Astrocyte (in vitro differentiated cells and primary cell): Measurements from ENCODE around the gene TEX19. TPM values are rescaled to one million over a fixed set of nuclear protein-coding genes. Genes with fewer than 3 reads are reported as not detected.

Experiments
- DNase-seq: peaks from one replicate; pipeline ENCODE4 v3.0.0-alpha.2; 2010; ENCODE audit warnings: low read depth
- FAIRE-seq: peaks from 2 replicates; lab custom pipeline; 2011; peaks lifted over from hg19 to GRCh38; lab: Jason Lieb, UNC
- H2AFZ ChIP-seq: 2 replicates; pipeline ENCODE4 v1.6.0; 2012; ENCODE audit warnings: low read depth, low read length, inconsistent platforms
- H3K27ac ChIP-seq: 2 replicates; pipeline ENCODE4 v1.5.1; 2011; ENCODE audit warnings: low read depth, low read length, inconsistent platforms
- H3K27me3 ChIP-seq: 2 replicates; pipeline ENCODE4 v1.6.0; 2011; ENCODE audit warnings: low read length, inconsistent platforms; ENCODE audit not compliant: insufficient read depth
- H3K36me3 ChIP-seq: 2 replicates; pipeline ENCODE4 v1.5.1; 2011; ENCODE audit warnings: low read length, inconsistent platforms; ENCODE audit not compliant: insufficient read depth
- H3K4me1 ChIP-seq: 2 replicates; pipeline ENCODE4 v1.5.1; 2011; ENCODE audit warnings: low read length, inconsistent platforms; ENCODE audit not compliant: insufficient read depth
- H3K4me2 ChIP-seq: 2 replicates; pipeline ENCODE4 v1.6.0; 2012; ENCODE audit warnings: low read length, inconsistent platforms
- H3K4me3 ChIP-seq: 2 replicates; pipeline ENCODE4 v1.5.1; 2011; ENCODE audit warnings: low read depth, mild to moderate bottlenecking, low read length, inconsistent platforms; ENCODE audit not compliant: insufficient read depth
- H3K79me2 ChIP-seq: 2 replicates; pipeline ENCODE4 v1.6.0; 2012; ENCODE audit warnings: mild to moderate bottlenecking, low read length, inconsistent platforms; ENCODE audit not compliant: insufficient read depth
- H3K9ac ChIP-seq: 2 replicates; pipeline ENCODE4 v1.6.0; 2012; ENCODE audit warnings: mild to moderate bottlenecking, low read length, inconsistent platforms
- H3K9me3 ChIP-seq: 2 replicates; pipeline ENCODE4 v1.5.1; 2012; ENCODE audit warnings: low read depth, mild to moderate bottlenecking, low read length, inconsistent platforms; ENCODE audit not compliant: insufficient read depth
- H4K20me1 ChIP-seq: 2 replicates; pipeline ENCODE4 v1.6.0; 2012; ENCODE audit warnings: low read length, inconsistent platforms; ENCODE audit not compliant: insufficient read depth
- H3K27ac Mint-ChIP-seq: one replicate; pipeline ENCODE4 v1.8.0; 2021; ENCODE audit warnings: mild to moderate bottlenecking, mixed read lengths; ENCODE audit not compliant: unreplicated experiment
- H3K27me3 Mint-ChIP-seq: one replicate; pipeline ENCODE4 v1.8.0; 2021; ENCODE audit warnings: low read depth, mixed read lengths; ENCODE audit not compliant: unreplicated experiment
- H3K36me3 Mint-ChIP-seq: one replicate; pipeline ENCODE4 v1.8.0; 2021; ENCODE audit warnings: low read depth, mixed read lengths; ENCODE audit not compliant: unreplicated experiment
- H3K4me1 Mint-ChIP-seq: one replicate; pipeline ENCODE4 v1.8.0; 2021; ENCODE audit warnings: low read depth, mixed read lengths; ENCODE audit not compliant: unreplicated experiment
- H3K4me3 Mint-ChIP-seq: one replicate; pipeline ENCODE4 v1.8.0; 2021; ENCODE audit warnings: mild to moderate bottlenecking, moderate library complexity, mixed read lengths; ENCODE audit not compliant: unreplicated experiment
- H3K9me3 Mint-ChIP-seq: one replicate; pipeline ENCODE4 v1.8.0; 2021; ENCODE audit warnings: mild to moderate bottlenecking, mixed read lengths; ENCODE audit not compliant: unreplicated experiment
- CTCF ChIP-seq: IDR thresholded peaks from 2 replicates; pipeline ENCODE4 v1.5.1; 2011; ENCODE audit warnings: low read depth, mild to moderate bottlenecking, inconsistent platforms, low read length, moderate library complexity; ENCODE audit not compliant: insufficient read depth
- EZH2 ChIP-seq: IDR thresholded peaks from 2 replicates; pipeline ENCODE4 v1.6.1; 2012; ENCODE audit warnings: mild to moderate bottlenecking, low read length, inconsistent platforms; ENCODE audit not compliant: insufficient read depth
- total RNA-seq: library from RNA; stranded (reverse); gene quantifications from 2 replicates; pipeline ENCODE4 v1.2.1, GENCODE V29; 2021

Gene TEX19
- total RNA-seq, 1 donor from 2014 or later = not detected

DNA sequence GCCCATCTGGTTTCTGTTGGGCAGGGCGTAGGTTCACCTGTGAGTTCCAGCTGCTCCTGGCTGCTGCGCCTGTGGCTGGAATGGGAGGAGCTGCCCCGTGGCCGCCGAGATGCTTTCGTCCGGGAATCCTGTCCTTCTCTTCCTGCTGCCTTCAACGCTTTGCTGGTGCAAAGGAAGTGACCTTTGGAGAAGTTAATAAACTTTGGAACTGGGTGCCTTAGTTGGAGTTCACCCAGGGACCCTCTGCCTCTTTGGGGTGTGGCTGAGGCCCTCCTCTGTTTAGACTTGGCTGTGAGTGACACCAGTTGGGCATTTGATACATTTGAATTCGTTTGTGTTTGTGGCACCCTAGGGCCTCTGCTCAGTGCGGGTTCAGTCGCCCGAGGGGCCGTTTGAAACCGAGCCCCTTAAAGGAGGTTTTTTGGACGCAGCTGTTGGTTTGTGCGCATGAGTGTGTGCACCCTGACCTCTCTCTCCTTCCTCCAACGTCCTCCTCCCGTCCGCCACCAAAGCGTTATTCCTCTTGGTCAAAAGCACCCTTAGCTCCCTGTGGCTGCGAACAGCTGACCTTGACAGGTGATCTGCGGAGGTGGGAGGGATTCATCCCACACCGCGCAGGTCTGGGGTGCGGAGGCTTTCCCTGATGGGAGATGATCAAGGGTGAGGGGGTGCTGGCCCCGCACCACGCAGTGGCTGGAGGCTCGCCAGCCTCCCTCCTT is 16.5 kb upstream of the TEX19 start:
- no peak overlapping the region for H3K4me3 ChIP-seq
- H3K79me2 ChIP-seq = no peaks in the 10 kb centered on the region
- H3K27me3 ChIP-seq = no peaks in the 10 kb centered on the region
- FAIRE-seq (no peak), DNase-seq (no peak)
- H3K27ac Mint-ChIP-seq = no peak overlapping the region
- no peak for TF ChIP-seq CTCF
- peaks cover 3% of the 10 kb centered on the region for H3K9me3 ChIP-seq
- no peaks in the 10 kb centered on the region for H3K36me3 ChIP-seq
- H3K4me2 ChIP-seq = no peak overlapping the region
- H3K36me3 Mint-ChIP-seq = peaks cover 1% of the 10 kb centered on the region
- no peak overlapping the region for H3K4me3 Mint-ChIP-seq
- no peak overlapping the region for H2AFZ ChIP-seq
- H4K20me1 ChIP-seq = no peaks in the 10 kb centered on the region
- H3K27me3 Mint-ChIP-seq = peaks cover 28% of the 10 kb centered on the region
- H3K9ac ChIP-seq = no peak overlapping the region
- H3K4me1 ChIP-seq = peaks cover 10% of the 10 kb centered on the region
- H3K27ac ChIP-seq = no peak overlapping the region
- peaks cover 3% of the 10 kb centered on the region for H3K9me3 Mint-ChIP-seq
- H3K4me1 Mint-ChIP-seq = peaks cover 3% of the 10 kb centered on the region

DNA sequence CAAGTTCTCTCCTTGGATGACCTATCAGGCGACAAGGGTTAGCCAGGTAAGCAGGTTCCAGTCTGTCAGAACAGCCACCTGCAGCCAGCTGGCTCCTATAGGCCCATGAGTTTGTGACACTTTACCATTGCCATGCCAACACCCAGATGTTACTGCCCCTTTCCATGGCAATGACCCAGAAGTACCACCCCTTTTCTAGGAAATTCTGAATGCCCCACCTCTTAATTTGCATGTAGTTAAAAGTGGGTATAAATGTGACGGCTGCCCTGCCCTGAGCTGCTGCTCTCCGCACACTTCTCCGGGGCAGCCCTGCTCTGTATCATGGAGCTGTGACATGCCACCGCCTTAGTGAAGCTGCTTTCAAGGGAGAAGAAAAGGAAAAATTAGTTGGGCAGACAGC is 15.5 kb upstream of the TEX19 start:
- H3K9me3 ChIP-seq = peaks cover 3% of the 10 kb centered on the region
- H3K27ac ChIP-seq = no peak overlapping the region
- Mint-ChIP-seq H3K4me1 (peaks cover 3% of the 10 kb centered on the region), H3K27me3 (peaks cover 26% of the 10 kb centered on the region), H3K27ac (no peak overlapping the region), H3K9me3 (peaks cover 3% of the 10 kb centered on the region), H3K36me3 (peaks cover 1% of the 10 kb centered on the region), H3K4me3 (no peak overlapping the region)
- H3K36me3 ChIP-seq = no peaks in the 10 kb centered on the region
- peaks cover 9% of the 10 kb centered on the region for H3K4me1 ChIP-seq
- H4K20me1 ChIP-seq = no peaks in the 10 kb centered on the region
- no peak overlapping the region for H3K4me3 ChIP-seq
- no peaks in the 10 kb centered on the region for H3K79me2 ChIP-seq
- H3K9ac ChIP-seq = no peak overlapping the region
- FAIRE-seq (no peak), DNase-seq (no peak)
- no peak for TF ChIP-seq EZH2
- TF ChIP-seq CTCF = no peak
- no peak overlapping the region for H3K4me2 ChIP-seq
- H2AFZ ChIP-seq = no peak overlapping the region
- peaks cover 3% of the 10 kb centered on the region for H3K27me3 ChIP-seq

DNA sequence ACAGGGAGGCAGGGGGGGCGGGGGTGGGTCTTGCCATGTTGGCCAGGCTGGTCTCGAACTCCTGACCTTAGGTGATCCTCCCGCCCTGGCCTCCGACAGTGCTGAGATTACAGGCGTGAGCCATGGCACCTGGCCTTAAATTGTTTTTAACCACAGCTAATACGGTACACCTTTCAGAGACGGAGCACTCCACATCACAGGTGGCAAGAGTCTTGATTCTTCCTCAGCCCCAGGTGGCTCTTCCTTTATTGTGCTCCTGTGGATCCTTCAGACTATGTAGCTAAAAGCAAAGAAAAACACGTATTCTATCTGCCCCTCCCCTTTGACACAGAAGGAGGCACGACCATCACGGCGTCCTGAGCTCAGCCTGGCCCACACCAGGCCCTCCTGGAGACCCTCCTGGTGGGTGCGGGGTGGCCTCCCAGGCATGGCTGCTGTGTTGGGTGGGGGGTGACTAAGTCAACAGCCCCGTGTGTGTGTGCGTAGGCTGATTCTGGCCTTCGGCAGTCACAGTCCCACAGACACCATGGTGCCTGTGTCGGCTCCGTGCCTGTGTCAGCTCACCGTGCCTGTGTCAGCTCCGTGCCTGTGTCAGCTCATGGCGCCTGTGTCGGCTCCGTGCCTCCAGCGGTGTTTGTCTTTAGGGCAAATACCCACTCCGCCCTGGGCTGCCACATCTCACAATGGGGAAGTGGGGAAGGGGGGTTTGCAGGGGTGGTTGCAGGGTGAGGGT is 14.7 kb upstream of the TEX19 start:
- Mint-ChIP-seq H3K9me3 (peaks cover 3% of the 10 kb centered on the region), H3K27ac (no peak overlapping the region), H3K27me3 (peaks cover 23% of the 10 kb centered on the region), H3K4me3 (no peak overlapping the region), H3K4me1 (no peaks in the 10 kb centered on the region), H3K36me3 (peaks cover 1% of the 10 kb centered on the region)
- FAIRE-seq (no peak), DNase-seq (no peak)
- peaks cover 3% of the 10 kb centered on the region for H3K4me1 ChIP-seq
- no peak overlapping the region for H3K4me2 ChIP-seq
- TF ChIP-seq EZH2 (no peak), CTCF (no peak)
- peaks cover 8% of the 10 kb centered on the region for H3K27me3 ChIP-seq
- no peak overlapping the region for H3K9ac ChIP-seq
- no peaks in the 10 kb centered on the region for H4K20me1 ChIP-seq
- H2AFZ ChIP-seq = no peak overlapping the region
- no peaks in the 10 kb centered on the region for H3K36me3 ChIP-seq
- no peaks in the 10 kb centered on the region for H3K79me2 ChIP-seq
- no peak overlapping the region for H3K27ac ChIP-seq
- no peak overlapping the region for H3K4me3 ChIP-seq
- peaks cover 3% of the 10 kb centered on the region for H3K9me3 ChIP-seq
